Fibroblast of pulmonary artery (primary cell): ENCODE results near the gene SEMA4C.

ENCODE experiments used
- DNase-seq: peaks from one replicate; pipeline ENCODE4 v3.0.0-alpha.2; 2010; ENCODE audit warnings: low read depth
- H3K4me3 ChIP-seq: replicated peaks from 2 replicates; pipeline ENCODE4 v1.5.1; 2011; ENCODE audit warnings: low read depth, mild to moderate bottlenecking, control low read depth, low read length, moderate library complexity
- TF ChIP-seq, protein P1 (sequence below): IDR thresholded peaks from 2 replicates; pipeline ENCODE4 v1.5.1; 2011; ENCODE audit warnings: mild to moderate bottlenecking, control low read depth, low read length, inconsistent platforms; ENCODE audit errors: missing control alignments

The SEMA4C gene

GRCh38 chr2:96895746-96896651 is 26.1 kb upstream of the SEMA4C start:
- TF ChIP-seq, protein P1, sequence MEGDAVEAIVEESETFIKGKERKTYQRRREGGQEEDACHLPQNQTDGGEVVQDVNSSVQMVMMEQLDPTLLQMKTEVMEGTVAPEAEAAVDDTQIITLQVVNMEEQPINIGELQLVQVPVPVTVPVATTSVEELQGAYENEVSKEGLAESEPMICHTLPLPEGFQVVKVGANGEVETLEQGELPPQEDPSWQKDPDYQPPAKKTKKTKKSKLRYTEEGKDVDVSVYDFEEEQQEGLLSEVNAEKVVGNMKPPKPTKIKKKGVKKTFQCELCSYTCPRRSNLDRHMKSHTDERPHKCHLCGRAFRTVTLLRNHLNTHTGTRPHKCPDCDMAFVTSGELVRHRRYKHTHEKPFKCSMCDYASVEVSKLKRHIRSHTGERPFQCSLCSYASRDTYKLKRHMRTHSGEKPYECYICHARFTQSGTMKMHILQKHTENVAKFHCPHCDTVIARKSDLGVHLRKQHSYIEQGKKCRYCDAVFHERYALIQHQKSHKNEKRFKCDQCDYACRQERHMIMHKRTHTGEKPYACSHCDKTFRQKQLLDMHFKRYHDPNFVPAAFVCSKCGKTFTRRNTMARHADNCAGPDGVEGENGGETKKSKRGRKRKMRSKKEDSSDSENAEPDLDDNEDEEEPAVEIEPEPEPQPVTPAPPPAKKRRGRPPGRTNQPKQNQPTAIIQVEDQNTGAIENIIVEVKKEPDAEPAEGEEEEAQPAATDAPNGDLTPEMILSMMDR = no peak
- no peak overlapping the region for H3K4me3 ChIP-seq
- DNase-seq = no peak

GRCh38 chr2:96895032-96895745 is 25.3 kb upstream of the SEMA4C start:
- no peak overlapping the region for H3K4me3 ChIP-seq
- no peak for DNase-seq
- TF ChIP-seq, protein P1 = no peak

- TF ChIP-seq, protein P1 = no peak
- H3K4me3 ChIP-seq = no peak overlapping the region
- DNase-seq = no peak
Observed at GRCh38 chr2:96894151-96894531, 24.3 kb upstream of the SEMA4C start.

DNA sequence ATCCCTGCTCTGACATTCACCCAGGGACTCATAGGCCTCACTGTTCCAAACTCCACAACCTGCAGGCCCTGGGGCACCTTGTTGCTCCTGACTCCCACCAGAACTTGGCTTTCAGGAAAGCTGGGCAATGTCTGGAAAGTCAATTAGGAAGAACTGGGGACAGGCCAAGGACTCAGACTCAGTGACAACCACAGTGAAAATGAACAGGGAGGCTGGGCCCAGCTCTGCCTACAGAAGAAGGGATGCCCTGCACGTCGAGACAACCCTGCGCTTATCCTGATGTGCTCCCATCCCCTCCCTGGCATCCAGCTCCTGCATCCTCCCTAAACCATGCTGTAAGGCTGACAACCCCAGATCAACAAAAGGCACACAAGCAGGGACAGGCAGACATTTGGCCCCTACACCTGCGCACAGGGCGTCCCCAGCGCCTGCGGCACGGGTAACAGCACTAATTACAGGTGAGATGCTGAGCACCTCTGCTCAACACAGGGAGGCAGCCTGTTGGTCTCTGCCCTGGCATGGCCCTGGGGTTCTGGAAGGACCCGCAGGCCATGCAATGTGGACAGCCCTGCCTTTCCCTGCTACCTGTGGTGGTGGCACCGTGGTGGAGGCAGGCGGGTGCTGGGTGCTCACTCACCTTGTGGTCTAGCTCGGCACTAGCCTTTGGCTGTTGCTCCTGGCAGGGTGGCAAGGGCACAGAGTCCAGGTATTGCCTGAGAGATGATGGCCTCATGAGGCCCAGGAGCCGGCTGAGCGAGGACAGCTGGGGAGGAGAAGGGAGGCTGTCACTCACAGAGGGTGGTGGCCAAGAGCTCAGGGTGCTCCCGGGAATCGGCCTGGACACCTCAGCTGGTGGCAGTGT is 23.6 kb upstream of the SEMA4C start:
- H3K4me3 ChIP-seq = no peak overlapping the region
- TF ChIP-seq, protein P1 = no peak
- no peak for DNase-seq

- TF ChIP-seq, protein P1 = no peak
- DNase-seq = peak; percentile 24
Observed at GRCh38 chr2:96891591-96892333, 21.9 kb upstream of the SEMA4C start.

GRCh38 chr2:96890726-96891385 is 21.0 kb upstream of the SEMA4C start:
- TF ChIP-seq, protein P1 = no peak
- no peak for DNase-seq
- H3K4me3 ChIP-seq = no peak overlapping the region

More at GRCh38 chr2:96891591-96892333, 21.9 kb upstream of the SEMA4C start:
- no peak overlapping the region for H3K4me3 ChIP-seq
